Lung microvascular endothelial cell (primary cell): ENCODE results near the gene NKTR. TPM values are rescaled to one million over a fixed set of nuclear protein-coding genes. Genes with fewer than 3 reads are reported as not detected.

Source experiments
- DNase-seq, 2 donors: peaks; one replicate each; pipeline versions ENCODE4 v3.0.0 to v3.0.0-alpha.2; 2010; ENCODE audit warnings: low read depth in 2 of 2
- total RNA-seq: library from RNA; depleted of rRNA; stranded (reverse); fragments of >200 nt; gene quantifications from 2 replicates; pipeline ENCODE4 v1.2.1, GENCODE V29; 2014

NKTR gene
- total RNA-seq, 1 donor from 2014 or later, result 46.0 TPM

DNA sequence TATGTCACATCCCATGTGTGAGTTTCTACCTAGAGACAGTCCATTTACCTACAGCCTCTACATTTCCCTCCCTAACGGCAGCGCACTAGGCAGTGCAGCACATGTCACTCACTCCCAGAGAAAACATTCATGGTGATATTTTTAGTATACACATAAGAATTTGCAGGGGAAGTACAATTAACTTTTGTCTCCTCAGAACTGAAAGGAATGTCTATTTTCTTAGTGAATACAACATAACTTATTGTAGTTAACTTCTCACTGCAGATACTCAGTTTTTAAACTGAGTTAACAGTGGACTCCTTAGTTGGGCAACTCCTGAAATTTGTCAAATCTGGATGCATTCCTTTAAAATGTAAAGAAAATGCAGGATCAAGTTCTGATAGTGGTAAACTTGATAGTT is 48.5 kb downstream of the NKTR start:
- DNase-seq, result no peak

DNA sequence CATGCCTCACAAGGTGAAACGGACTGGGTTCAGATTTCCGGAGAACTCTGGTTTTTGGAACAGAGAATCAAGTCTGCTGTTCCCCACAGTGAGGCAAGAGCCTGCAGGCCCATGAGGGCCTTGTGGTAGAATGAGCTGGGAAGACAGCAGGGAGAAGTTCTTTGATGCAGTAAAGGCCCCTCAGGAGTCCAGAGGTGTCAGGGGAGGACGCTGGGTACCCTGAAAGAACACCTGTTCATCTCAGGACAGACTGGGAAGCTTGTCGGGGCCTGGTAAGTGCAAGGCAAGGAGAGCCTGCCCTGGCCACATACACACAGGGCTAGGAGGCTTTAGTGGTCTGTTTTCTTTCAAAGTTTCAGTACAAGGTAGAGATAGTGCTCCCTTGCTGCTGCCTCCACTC is 49.3 kb downstream of the NKTR start:
- no peak for DNase-seq

DNA sequence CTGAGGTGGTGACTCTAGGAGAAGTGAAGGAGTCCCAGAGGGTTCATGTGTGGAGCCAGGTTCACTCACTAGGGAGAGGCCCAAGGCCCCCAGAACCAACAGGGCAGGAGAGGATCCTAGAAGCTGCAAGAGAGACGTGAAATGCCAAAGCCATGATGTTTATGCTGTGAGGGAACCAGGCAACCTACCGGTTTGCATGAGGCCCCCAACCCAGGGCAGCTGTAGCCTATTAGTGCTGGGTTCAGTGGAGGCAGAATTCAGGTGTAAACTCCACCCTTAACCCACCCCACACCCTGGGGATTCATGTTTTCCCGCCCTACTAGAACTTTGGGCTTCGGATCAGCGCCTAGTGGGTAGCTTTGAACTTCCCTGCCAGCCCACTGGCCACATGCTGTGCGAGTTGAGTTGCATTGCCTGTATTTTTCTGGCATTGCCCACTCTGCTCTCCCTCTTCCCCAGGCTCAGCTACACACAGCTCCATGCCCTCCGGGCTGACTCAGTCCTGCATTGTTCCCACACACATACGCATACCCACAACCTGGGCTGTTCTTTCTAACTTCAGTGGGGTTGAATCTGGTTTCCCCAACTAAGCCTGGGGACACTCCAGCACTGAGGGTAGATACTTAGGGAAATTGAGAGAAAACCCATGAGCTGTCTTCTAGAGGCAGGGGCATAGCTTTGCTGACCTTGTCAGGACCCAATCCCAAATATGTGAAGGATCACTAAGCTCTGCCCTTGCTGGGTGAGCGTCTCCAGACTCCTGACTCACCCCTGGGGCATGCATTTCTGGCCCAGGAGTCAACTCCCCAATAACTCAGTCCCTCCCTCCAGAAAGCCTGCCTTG is 51.0 kb downstream of the NKTR start:
- no peak for DNase-seq

DNA sequence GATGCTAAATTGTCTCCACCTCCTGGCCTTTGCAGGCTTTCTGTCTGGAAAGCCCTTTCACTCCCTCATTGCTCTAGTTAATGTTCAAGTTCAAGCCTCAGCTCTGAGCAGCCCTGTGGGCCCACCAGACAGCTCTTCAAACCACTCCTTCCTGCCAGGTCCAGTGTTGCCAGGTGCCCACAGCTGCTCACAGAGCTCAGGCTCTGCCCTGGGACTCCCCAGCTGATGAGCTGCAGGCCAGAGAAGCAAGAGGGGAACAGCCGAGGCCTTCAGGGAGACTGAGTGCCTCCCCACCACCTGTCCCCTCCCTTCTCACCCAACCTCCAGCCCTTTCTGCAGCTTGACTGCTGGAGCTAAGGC is 51.7 kb downstream of the NKTR start:
- no peak for DNase-seq

DNA sequence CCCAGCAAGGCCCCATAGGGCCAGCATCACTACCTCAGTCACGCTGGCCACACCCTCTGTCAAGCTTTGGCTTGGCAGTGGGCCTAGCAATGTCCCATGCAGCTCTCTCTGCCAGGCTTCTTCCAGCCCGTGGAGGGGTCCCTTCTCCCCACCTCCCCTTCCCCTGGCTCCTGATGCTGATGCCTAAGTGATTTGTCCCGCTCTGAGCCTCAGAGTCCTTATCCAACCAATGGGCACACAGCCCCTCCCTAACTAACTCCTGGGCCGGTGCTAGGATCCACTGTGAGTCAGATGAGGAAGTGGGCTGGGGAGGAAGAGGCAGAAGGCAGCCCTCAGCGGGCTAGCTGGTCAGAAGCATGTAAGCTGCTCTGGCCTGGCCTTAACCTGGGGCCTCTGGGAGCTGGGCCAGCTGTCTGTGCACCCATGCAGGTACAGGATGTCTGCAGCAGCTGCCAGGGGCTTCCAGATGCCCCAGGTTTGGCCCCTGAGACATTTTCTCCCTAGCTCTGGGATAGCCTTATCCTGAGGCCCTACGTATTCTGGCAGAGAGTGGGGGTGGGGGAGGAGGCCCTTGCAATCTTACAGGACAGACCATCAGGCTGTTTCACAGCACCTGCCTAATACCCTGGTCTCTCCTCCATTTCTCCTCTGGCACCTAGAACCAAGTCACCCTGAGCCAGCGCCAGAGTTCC is 52.3 kb downstream of the NKTR start:
- DNase-seq, result peak; percentile 70 to 86

DNA sequence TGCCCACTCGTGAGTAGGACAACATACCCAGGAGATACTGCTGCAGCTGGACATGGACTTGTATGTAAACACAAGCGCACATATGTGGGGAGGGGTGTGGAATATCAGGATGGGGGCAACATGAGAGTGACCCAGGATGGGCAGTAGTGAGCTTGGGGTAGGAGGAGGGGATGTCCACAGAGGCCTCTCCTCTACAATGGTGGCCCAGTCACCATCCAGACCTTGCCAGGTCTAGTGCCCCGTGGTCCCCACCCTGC is 52.7 kb downstream of the NKTR start:
- DNase-seq, result no peak

DNA sequence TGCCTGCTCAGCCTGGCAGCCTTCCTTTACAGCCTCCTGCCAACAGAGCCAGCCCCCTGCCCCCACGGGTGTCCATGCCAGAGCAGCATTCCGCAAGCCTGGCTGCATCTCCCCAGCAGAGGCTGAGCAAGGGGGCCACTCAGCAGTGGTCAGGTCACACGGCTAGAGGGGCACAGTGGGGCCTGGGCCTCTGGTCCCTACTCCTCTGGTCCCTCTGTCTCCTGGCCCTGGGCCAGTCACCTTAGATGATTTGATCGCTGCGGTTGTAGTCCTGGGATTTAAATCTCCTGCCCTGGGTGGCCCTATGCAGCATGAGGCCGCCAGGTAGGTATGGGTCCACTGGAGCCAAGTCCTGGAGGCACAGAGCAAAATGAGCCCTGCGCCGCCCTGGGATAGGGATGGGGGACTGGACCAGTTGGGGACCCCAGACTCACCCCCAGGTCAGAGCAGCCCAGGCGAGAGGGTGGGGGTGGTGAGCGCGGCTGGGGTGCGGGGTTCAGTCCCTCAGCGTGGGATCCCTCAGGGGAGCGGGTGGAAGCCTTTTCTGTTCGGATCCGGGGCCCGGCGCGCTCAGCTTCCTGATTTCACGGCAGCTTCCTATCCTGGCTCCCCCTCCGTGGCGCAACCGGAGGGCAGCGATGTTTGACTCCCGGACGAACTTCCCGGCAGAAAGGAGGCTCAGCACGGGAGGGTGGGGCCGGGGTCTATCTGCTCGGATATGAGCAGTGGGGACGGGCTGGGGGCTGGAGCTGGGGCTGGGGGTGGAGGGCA is 53.3 kb downstream of the NKTR start, which contains the start of gene ZBTB47:
TSS of gene ZBTB47 (plus strand) at position 138 of the 771 bp plus-strand sequence. CDS start 4,659 bp downstream, outside the sequence.
- DNase-seq, result peak; percentile 33 to 46

DNA sequence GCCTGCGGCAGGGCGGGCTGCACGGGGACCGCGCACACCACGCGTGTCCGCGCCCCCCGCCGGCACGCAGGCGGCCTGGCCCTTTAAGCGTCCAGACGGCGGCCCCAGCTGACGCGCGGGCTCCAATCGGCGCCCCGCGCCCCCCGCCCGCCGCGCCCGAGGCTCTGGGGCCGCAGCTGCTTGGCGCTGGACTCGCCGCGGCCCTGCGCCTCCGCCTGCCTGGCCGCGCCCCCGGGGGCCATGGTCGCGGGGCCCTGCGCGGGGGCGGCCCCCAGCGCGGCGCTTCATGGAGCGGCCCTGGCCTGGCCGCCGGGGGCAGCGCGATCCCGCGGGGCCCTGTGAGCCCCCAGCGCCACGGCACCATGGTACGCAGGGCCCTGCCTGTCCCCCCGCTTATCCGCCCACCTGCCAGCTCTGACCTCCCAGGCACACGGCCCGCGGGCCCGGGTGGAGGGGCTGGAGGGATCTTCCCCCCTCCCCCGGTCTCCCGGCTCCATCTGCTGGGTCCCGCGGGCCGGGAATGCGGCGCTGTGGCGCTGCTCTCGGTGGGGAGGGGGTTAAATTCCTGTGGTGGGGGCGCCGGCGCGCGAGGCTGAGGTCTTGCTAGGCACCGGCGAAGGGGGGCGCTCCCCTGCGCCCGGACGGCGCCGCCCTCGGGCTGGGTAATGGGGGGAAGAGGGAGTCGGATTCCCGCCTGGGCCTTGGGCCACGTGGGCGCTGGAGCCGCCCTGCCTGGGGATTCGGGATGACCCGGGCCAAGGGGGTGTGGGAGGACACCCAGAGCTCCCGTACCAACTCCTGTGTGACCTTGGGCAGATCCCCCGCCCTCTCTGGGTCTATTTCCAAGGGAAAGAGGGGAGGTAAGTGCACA is 54.1 kb downstream of the NKTR start:
- peak; percentile 57 to 62 for DNase-seq

DNA sequence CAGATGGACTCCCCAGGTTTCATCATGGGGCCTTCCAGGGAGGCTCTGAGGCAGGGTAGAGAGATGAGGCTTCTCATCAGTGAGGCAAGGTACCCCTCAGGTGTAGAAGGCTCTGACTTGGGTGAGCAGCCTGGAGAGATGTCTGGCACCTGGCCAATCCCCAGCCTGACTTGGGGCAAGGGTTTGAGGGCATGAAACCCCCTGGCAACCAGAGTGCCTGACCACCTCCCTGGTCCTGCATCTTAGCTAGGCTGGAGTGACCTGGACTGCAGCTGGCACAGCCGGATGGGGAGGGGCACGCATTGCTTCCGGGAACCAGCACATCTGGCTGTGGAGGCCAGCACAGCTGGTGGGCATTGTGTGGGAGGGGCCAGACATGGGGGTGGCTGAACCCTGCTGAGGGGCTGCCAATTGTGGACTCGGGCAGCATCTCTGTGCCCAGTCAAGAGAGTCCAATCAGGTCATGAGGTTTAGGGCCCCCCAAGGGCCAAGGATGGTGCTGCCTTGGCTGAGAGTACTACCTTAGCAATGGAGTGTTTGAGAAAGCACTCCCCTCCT is 54.9 kb downstream of the NKTR start:
- no peak for DNase-seq

DNA sequence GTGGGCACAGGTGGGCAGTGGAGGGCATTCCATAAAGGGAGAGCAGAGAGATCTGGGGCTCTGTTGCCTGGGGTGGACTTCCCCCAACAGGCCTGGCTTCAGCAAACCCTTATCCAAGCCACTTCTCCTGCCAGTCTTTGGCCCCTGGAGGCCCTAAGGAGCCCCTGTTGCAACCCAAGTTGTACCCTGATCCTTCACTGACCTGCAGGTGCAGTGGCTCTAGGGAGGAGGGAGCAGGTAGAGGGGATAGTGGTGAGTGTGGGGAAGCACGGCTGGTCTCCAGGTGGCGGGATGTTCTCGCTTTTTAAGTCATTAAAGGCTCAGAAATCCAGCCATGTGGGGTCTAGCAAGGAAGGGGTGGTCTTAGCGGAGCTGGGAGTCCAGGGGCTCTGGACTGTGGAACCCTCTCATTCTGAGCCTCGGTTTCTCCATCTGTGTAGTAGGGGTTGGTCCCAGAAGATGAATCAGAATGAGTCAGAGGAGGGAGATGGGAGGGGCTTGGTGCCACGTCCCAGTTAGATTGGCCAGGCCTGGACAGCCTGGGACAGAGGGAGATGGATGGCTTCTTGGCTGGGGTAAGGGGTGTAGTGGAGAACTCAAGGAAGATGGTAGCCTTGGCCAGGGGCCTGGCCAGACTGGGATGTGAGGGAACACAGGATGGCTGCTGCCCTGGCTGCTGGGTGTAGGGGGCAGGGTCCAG is 55.6 kb downstream of the NKTR start:
- peak in 1 of 2 donors; percentile 67 for DNase-seq

DNA sequence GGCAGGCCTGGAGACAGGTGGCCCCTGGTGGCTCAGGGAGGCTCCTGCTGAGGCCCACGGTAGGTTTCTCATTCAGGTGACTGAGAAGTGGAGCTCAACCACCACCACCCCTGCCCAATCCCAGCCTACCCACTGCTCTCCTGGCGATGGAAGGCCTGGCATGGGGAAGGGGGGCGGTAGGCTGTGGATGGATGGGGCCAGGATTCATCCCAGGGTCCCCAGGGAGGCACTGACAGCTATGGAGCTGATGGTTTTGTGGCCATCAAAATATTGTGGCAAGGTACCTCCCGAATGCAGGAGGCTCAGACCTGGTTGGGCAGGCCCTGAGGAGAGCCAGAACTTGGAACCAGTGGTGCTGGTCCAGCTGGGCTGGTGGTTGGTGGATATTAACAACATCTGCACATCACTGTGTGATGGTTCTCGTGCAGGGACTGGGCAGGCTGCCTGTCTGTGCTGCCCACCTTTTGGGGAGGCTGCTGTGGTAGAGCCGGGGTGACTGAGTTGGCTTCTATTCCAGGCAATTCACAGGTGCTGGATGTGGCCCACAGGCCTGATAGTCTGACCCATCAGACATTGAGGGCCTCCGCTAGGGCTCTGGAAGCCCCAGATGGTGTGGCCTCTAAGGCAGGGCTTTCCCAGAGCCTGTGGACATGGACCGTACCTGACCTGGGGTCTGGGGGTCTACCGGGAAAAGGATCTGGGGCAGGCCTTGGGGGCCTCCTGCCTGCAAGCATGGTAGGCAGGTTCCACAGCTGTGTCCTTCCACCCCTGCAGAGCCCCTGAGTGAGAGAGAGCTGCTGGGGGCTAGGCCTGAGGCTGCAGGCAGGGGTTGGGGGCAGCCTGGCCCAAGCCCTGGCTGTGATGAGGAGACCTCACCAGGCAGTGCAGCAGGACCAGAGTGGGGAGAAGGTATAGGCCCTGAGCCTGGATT is 56.5 kb downstream of the NKTR start:
- DNase-seq, result no peak

DNA sequence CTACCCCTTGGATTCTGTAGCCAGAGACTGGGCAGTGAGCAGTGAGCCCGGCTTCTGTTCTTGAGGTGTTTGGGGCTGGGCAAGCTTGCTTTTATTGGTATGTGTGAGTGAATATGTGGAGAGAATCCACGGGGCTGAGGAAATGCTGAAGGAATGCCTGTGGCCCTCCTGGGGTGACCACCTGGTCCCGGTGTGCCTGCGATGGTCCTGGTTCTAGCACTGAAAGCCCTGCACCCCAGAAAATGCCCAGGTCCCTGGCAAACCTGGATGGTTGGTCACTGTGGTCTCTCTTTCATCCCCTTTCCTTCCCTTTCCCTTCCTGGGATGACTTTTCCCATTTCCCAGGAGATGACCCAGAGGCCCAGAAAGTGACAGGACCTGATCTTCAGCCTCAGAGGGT is 57.2 kb downstream of the NKTR start:
- DNase-seq, result no peak

DNA sequence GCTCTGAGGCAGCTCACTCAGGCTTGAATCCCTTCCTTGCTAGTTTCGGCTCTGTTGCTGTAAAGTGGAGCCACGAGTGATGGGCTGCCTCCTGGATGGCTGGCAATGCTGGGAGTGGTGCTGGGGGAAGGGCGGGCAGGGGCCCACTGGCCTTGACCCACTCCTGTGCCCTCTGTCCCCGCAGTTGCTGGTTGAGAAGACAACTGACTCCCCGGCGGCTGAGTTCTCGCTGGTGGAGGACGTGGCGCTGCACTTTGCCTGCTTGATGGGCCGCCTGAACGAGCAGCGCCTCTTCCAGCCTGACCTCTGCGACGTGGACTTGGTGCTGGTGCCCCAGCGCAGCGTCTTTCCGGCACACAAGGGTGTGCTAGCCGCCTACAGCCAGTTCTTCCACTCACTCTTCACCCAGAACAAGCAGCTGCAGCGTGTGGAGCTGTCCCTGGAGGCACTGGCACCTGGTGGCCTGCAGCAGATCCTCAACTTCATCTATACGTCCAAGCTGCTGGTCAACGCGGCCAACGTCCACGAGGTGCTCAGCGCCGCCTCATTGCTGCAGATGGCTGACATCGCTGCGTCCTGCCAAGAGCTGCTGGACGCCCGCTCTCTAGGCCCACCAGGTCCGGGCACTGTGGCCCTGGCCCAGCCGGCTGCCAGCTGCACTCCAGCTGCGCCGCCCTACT is 57.7 kb downstream of the NKTR start:
- DNase-seq, result no peak

DNA sequence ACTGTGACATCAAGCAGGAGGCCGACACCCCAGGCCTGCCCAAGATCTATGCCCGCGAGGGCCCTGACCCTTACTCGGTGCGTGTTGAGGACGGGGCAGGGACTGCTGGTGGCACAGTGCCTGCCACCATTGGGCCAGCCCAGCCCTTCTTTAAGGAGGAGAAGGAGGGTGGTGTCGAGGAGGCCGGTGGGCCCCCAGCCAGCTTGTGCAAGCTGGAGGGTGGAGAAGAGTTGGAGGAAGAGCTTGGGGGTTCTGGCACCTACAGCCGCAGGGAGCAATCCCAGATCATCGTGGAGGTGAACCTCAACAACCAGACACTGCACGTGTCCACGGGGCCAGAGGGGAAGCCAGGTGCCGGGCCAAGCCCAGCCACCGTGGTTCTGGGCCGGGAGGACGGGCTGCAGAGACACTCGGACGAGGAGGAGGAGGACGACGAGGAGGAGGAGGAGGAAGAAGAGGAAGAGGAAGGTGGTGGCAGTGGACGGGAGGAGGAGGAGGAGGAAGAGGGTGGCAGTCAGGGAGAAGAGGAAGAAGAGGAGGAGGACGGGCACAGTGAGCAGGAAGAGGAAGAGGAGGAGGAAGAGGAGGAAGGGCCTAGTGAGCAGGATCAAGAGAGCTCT is 58.4 kb downstream of the NKTR start:
- DNase-seq, result no peak

DNA sequence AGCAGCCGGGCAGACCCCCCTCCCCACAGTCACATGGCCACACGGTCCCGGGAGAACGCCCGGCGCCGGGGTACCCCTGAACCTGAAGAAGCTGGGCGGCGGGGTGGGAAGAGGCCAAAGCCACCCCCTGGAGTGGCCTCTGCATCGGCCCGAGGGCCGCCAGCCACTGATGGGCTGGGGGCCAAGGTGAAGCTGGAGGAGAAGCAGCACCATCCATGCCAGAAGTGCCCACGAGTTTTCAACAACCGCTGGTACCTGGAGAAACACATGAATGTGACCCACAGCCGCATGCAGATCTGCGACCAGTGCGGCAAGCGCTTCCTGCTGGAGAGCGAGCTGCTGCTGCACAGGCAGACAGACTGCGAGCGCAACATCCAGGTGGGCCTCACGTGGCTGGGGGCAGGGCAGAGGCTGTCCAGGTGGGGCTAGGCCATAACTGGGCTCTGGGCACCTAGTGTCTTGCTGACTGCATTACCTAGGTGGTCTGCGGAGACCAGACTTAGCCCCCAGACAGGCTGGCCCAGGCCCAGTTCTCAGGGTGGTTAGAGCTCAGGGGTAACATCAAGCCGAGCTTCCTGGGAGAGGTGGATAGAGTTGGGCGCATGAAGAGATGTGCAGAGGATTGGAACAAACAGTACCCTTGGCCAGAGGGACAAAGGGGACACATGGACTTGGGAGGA is 59.1 kb downstream of the NKTR start:
- DNase-seq, result no peak

DNA sequence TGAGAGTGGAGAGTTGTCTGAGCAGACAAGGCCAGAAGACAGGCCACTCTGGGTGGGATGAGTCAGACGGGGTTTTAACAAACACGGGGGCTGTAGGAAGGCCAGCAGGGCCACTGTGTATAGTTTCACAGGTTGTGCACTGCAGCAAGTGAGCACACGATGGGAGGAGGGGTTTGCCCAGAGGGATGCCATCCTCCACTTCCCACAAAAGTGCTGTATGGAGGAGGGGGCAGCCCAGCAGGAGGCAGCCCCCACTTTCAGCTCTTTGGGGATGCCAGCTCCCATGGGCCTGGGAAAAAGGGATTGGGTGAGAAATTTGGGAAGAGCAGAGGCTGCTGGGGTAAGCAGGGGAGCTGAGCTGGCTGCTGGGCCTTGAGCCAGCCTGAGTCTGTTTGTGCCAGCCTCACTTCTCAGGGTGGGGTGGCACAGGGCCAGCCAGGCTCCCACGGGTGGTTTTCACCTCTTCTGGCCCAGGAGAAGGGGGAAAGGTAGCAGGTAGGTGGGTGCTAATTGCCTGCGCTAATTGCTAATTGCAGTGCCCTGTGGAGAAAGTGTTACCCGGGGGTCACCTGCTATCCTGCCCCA is 59.7 kb downstream of the NKTR start:
- DNase-seq, result no peak

DNA sequence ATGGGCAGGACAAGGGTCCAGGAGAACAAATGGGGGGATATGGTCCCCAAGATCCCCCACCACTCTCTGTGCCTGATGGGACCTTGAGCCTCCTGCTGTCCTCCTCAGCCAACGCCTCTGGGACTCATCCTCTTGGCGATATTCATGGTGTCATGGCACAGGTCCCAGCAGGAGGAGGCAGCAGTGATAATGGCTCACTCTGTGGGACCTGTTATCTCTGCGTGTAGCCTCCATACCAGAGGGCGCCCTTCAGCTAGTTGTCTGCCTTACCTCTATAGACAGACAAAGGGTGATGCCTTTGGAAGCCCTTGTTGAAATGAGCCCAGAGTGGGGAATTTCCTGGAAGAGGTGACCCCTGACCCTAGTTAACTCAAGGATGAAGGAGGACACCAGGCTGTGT is 60.4 kb downstream of the NKTR start:
- peak in 1 of 2 donors; percentile 31 for DNase-seq
